Activated CD8-positive, alpha-beta T cell treated with anti-CD3 and anti-CD28 coated beads for 36 hours (primary cell): Measurements from ENCODE around the gene APAF1. TPM values are rescaled to one million over a fixed set of nuclear protein-coding genes. Genes with fewer than 3 reads are reported as not detected.

Experiments used
- ATAC-seq: fragments of 200-7000 bp; cut with Tn5 transposase; one replicate; pipeline ENCODE4 v1.10.0; 2021; ENCODE audit warnings: mild to moderate bottlenecking, moderate library complexity
- CTCF ChIA-PET: fragments of 350-600 bp; sonication (Branson Sonifier 250); formaldehyde crosslinking; loops from one replicate; lab custom pipeline; 2021; ENCODE audit warnings: antibody characterized with exemption; lab: Charles Lee
- POLR2A ChIA-PET: fragments of 350-600 bp; sonication (Branson Sonifier 250); formaldehyde crosslinking; loops from one replicate; lab custom pipeline; 2021; ENCODE audit warnings: antibody characterized with exemption; lab: Charles Lee
- DNase-seq: peaks from one replicate; pipeline ENCODE4 v3.0.0-alpha.2; 2020
- H3K27ac Mint-ChIP-seq: one replicate; pipeline ENCODE4 v1.8.0; 2021; ENCODE audit warnings: mild to moderate bottlenecking, mixed read lengths
- H3K27me3 Mint-ChIP-seq: one replicate; pipeline ENCODE4 v1.8.0; 2021; ENCODE audit warnings: mixed read lengths
- H3K36me3 Mint-ChIP-seq: one replicate; pipeline ENCODE4 v1.8.0; 2021; ENCODE audit warnings: low read depth, mixed read lengths
- H3K4me1 Mint-ChIP-seq: one replicate; pipeline ENCODE4 v1.8.0; 2021; ENCODE audit warnings: low read depth, mixed read lengths
- H3K4me3 Mint-ChIP-seq: one replicate; pipeline ENCODE4 v1.8.0; 2021; ENCODE audit warnings: mild to moderate bottlenecking, moderate library complexity, mixed read lengths
- H3K9me3 Mint-ChIP-seq: one replicate; pipeline ENCODE4 v1.8.0; 2021; ENCODE audit warnings: mixed read lengths
- CTCF ChIP-seq: fragments of 200-600 bp; IDR thresholded peaks from one replicate; pipeline ENCODE4 v1.8.0; 2022; ENCODE audit warnings: antibody characterized with exemption, mild to moderate bottlenecking
- intact Hi-C: fragments of 100-400 bp; cut with micrococcal nuclease; formaldehyde crosslinking; loops from one replicate; pipeline ENCODE4 v1.10.0; 2022
- total RNA-seq, 2 experiments: library from RNA; stranded (reverse); gene quantifications; one replicate each; pipeline ENCODE4 v1.2.3, GENCODE V29; 2021

Gene APAF1
- total RNA-seq, 2 experiments from 2014 or later = 14.3 to 17.9 TPM

GRCh38 chr12:98660521-98660920 is 15.4 kb downstream of the APAF1 start:
- Mint-ChIP-seq H3K4me1 (peaks cover 11% of the 10 kb centered on the region), H3K4me3 (no peak overlapping the region), H3K36me3 (peaks cover 12% of the 10 kb centered on the region), H3K27ac (no peak overlapping the region), H3K9me3 (no peaks in the 10 kb centered on the region), H3K27me3 (no peaks in the 10 kb centered on the region)
- DNase-seq = no peak
- ATAC-seq = no peak
- TF ChIP-seq CTCF = no peak
- POLR2A ChIA-PET = no interaction called here
- CTCF ChIA-PET = interaction anchor here (1.0 kb wide), 1 partner anchor 82 kb away, joined by 3 read pairs; no protein-coding TSS in a partner anchor
- intact Hi-C loops = no loop called here

- H3K27ac Mint-ChIP-seq = no peak overlapping the region
Observed at GRCh38 chr12:98669751-98670150, 24.7 kb downstream of the APAF1 start.

GRCh38 chr12:98671459-98671858 is 26.4 kb downstream of the APAF1 start:
- Mint-ChIP-seq H3K4me1 (peaks cover 10% of the 10 kb centered on the region), H3K9me3 (peaks cover 2% of the 10 kb centered on the region), H3K36me3 (peaks cover 21% of the 10 kb centered on the region), H3K4me3 (no peak overlapping the region), H3K27ac (no peak overlapping the region), H3K27me3 (no peaks in the 10 kb centered on the region)
- no peak for TF ChIP-seq CTCF
- DNase-seq (no peak), ATAC-seq (no peak)
- ChIA-PET POLR2A (no interaction called here), CTCF (interaction anchor here (1.0 kb wide), 1 partner anchor 105 kb away, joined by 4 read pairs; no protein-coding TSS in a partner anchor)
- intact Hi-C loops = no loop called here

More at GRCh38 chr12:98669751-98670150, 24.7 kb downstream of the APAF1 start:
- peaks cover 2% of the 10 kb centered on the region for H3K9me3 Mint-ChIP-seq
- no peak for DNase-seq
- H3K27me3 Mint-ChIP-seq = no peaks in the 10 kb centered on the region
- no peak for TF ChIP-seq CTCF
- intact Hi-C loops = no loop called here
- peaks cover 24% of the 10 kb centered on the region for H3K36me3 Mint-ChIP-seq
- no peak for ATAC-seq
- ChIA-PET CTCF (no interaction called here), POLR2A (interaction anchor here (0.5 kb wide), 1 partner anchor 151 kb away, joined by 4 read pairs; no protein-coding TSS in a partner anchor)
- H3K4me3 Mint-ChIP-seq = no peak overlapping the region
- peaks cover 10% of the 10 kb centered on the region for H3K4me1 Mint-ChIP-seq

GRCh38 chr12:98674841-98675240 is 29.8 kb downstream of the APAF1 start:
- Mint-ChIP-seq H3K36me3 (peaks cover 4% of the 10 kb centered on the region), H3K27ac (no peak overlapping the region), H3K4me1 (peaks cover 2% of the 10 kb centered on the region), H3K4me3 (no peak overlapping the region), H3K27me3 (no peaks in the 10 kb centered on the region), H3K9me3 (peaks cover 2% of the 10 kb centered on the region)
- no peak for DNase-seq
- TF ChIP-seq CTCF = no peak
- no peak for ATAC-seq
- ChIA-PET POLR2A (no interaction called here), CTCF (interaction anchor here (1.1 kb wide), 1 partner anchor 51 kb away, joined by 6 read pairs; no protein-coding TSS in a partner anchor)
- intact Hi-C loops = no loop called here

GRCh38 chr12:98678236-98678945 is 33.3 kb downstream of the APAF1 start:
- Mint-ChIP-seq H3K27ac (no peak overlapping the region), H3K4me1 (no peaks in the 10 kb centered on the region), H3K36me3 (peaks cover 6% of the 10 kb centered on the region), H3K4me3 (no peak overlapping the region), H3K9me3 (no peaks in the 10 kb centered on the region), H3K27me3 (no peaks in the 10 kb centered on the region)
- no peak for TF ChIP-seq CTCF
- CTCF ChIA-PET = interaction anchor here (1.1 kb wide), 1 partner anchor 34 kb away, joined by 3 read pairs; no protein-coding TSS in a partner anchor
- intact Hi-C loops = no loop called here
- DNase-seq (no peak), ATAC-seq (no peak)
- POLR2A ChIA-PET = interaction anchor here (1.2 kb wide), 1 partner anchor 17 kb away, joined by 4 read pairs; no protein-coding TSS in a partner anchor
